ENCODE measurements around the gene PLEKHG4. TPM values are rescaled to one million over a fixed set of nuclear protein-coding genes. Genes with fewer than 3 reads are reported as not detected.

The PLEKHG4 gene
- total and polyA plus RNA-seq, 9 of the 15 experiments (the other 6 are each of a cell fraction or from before 2014, with no cell fraction given) = 3.7 to 36.8 (median 17.9) TPM

DNA sequence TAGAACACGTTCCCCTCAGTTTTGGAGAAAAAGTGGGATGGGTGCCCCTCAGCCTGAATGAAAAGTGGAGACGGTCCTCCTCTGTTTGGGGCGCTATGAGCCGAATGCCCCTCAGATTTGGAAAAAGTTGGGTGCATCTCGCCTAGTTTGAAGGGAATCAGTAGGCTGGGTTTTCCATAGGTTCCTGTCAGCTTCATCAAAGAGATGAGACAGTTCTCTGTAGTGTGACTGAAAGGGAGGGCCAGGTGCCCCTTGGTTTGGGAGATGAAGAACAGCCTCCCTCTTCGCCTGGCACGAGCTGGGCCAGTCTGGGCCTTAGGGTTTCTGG is 31.3 kb upstream of the PLEKHG4 start (continued):
- TF ChIP-seq, protein P1, sequence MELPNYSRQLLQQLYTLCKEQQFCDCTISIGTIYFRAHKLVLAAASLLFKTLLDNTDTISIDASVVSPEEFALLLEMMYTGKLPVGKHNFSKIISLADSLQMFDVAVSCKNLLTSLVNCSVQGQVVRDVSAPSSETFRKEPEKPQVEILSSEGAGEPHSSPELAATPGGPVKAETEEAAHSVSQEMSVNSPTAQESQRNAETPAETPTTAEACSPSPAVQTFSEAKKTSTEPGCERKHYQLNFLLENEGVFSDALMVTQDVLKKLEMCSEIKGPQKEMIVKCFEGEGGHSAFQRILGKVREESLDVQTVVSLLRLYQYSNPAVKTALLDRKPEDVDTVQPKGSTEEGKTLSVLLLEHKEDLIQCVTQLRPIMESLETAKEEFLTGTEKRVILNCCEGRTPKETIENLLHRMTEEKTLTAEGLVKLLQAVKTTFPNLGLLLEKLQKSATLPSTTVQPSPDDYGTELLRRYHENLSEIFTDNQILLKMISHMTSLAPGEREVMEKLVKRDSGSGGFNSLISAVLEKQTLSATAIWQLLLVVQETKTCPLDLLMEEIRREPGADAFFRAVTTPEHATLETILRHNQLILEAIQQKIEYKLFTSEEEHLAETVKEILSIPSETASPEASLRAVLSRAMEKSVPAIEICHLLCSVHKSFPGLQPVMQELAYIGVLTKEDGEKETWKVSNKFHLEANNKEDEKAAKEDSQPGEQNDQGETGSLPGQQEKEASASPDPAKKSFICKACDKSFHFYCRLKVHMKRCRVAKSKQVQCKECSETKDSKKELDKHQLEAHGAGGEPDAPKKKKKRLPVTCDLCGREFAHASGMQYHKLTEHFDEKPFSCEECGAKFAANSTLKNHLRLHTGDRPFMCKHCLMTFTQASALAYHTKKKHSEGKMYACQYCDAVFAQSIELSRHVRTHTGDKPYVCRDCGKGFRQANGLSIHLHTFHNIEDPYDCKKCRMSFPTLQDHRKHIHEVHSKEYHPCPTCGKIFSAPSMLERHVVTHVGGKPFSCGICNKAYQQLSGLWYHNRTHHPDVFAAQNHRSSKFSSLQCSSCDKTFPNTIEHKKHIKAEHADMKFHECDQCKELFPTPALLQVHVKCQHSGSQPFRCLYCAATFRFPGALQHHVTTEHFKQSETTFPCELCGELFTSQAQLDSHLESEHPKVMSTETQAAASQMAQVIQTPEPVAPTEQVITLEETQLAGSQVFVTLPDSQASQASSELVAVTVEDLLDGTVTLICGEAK (IDR thresholded peaks at IDR 0.05) = 0 out of 2 replicates have a peak, but pooled peaks have one; percentile 6
- TF ChIP-seq, protein P1 (CRISPR knock-in tag; IDR thresholded peaks at IDR 0.05) = no peak
- TF ChIP-seq PYGO2 (tag; IDR thresholded peaks at IDR 0.05) = no peak
- TF ChIP-seq, protein P2, sequence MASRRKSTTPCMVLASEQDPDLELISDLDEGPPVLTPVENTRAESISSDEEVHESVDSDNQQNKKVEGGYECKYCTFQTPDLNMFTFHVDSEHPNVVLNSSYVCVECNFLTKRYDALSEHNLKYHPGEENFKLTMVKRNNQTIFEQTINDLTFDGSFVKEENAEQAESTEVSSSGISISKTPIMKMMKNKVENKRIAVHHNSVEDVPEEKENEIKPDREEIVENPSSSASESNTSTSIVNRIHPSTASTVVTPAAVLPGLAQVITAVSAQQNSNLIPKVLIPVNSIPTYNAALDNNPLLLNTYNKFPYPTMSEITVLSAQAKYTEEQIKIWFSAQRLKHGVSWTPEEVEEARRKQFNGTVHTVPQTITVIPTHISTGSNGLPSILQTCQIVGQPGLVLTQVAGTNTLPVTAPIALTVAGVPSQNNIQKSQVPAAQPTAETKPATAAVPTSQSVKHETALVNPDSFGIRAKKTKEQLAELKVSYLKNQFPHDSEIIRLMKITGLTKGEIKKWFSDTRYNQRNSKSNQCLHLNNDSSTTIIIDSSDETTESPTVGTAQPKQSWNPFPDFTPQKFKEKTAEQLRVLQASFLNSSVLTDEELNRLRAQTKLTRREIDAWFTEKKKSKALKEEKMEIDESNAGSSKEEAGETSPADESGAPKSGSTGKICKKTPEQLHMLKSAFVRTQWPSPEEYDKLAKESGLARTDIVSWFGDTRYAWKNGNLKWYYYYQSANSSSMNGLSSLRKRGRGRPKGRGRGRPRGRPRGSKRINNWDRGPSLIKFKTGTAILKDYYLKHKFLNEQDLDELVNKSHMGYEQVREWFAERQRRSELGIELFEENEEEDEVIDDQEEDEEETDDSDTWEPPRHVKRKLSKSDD (conservative IDR thresholded peaks at IDR 0.05; ENCODE audit: low read length) = no peak
- 0 out of 4 replicates have a peak, but pooled peaks of 1 of the 2 experiments have one; percentile 1 for TF ChIP-seq TRIM24 (IDR thresholded peaks at IDR 0.05)
- TF ChIP-seq, protein P3, sequence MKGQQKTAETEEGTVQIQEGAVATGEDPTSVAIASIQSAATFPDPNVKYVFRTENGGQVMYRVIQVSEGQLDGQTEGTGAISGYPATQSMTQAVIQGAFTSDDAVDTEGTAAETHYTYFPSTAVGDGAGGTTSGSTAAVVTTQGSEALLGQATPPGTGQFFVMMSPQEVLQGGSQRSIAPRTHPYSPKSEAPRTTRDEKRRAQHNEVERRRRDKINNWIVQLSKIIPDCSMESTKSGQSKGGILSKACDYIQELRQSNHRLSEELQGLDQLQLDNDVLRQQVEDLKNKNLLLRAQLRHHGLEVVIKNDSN (CRISPR knock-in tag; IDR thresholded peaks at IDR 0.05) = peak; percentile 34; the same call in 1 of the 2 replicates
- no peak for TF ChIP-seq FOXA3 (CRISPR knock-in tag; conservative IDR thresholded peaks at IDR 0.05 in 1 of 2, IDR thresholded peaks at IDR 0.05 in 1 of 2)
- 0 out of 2 replicates have a peak, but pooled peaks have one; percentile 6 for TF ChIP-seq NR2C2 (CRISPR knock-in tag; IDR thresholded peaks at IDR 0.05)
- TF ChIP-seq NR2C2 (tag; IDR thresholded peaks at IDR 0.05) = no peak
- TF ChIP-seq IRF2 (CRISPR knock-in tag; IDR thresholded peaks at IDR 0.05) = no peak
